Melanocyte of skin (primary cell): ENCODE results near the gene DCTD. TPM values are rescaled to one million over a fixed set of nuclear protein-coding genes. Genes with fewer than 3 reads are reported as not detected.

ENCODE experiments used
- total RNA-seq, 2 donors: library from RNA; depleted of rRNA; stranded (reverse); fragments of >200 nt; gene quantifications; 2 replicates each; pipeline ENCODE4 v1.2.3, GENCODE V29; 2012

The DCTD gene
- 10 to 100 TPM; 50.2 to 71.6 TPM for total RNA-seq

DNA sequence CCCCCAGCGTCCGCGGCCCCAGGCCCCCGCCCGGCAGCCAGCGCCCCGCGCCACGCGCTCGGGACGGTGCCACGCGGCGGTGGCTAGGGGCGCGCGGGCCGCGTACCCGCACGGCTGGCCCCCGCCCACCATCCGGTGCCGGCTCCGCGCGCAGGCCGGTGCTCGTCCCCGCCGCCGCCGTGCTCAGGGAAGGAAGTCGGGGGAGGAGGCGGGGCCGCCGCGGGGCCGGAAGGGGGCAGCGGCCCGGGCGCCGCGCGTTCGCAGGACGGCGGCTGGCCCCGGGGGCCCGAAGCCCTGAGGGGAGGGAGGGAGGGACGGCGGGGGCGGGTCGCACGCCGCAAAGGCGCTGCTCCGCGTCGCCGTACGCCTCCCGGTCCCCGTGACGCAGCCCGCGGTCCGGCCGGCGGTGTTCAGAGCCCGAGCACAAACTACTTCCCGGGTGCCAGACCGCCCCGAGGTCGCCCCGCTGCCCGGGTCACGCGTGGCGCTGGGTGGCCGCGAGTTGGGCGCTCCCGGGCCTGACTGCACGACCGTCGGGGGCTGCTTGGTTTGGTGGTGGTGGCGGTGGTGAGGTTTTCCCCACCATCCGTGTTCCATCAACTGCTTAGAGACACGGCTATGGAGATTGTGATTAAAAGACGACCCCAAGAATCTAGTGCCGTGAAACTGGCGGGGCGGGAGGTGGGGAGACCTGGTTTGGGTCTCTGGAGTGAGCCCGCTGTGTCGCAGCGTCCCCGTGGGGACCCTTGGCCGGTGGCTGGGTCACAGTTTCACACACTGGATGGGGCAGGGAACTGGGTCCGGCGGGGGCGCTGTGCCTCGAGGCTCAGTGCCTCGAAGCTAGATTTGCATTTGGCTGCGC, at the start of gene DCTD:
Gene DCTD, minus strand, starts transcription at position 205 of the 862 bp plus-strand sequence. CDS start 1,818 bp downstream, outside the sequence.

Other genes starting within 250 kb of the DCTD start
- gene WWC2, start 181.9 kb upstream of the DCTD start, total RNA-seq, result 10 to 100 TPM; 14.5 to 20.0 TPM